PC-3 (cell line): ENCODE measurements around the gene PDIA6.

Experiments
- CTCF ChIP-seq: fragments of 300-600 bp; sonication (generic); conservative IDR thresholded peaks from 2 replicates; pipeline ENCODE4 v1.5.1; 2017; ENCODE audit warnings: antibody characterized with exemption, low read depth, mild to moderate bottlenecking, low read length
- EZH2 ChIP-seq: fragments of 300-600 bp; sonication (generic); IDR thresholded peaks from one replicate; pipeline ENCODE4 v1.6.1; 2017; ENCODE audit warnings: antibody characterized with exemption, mild to moderate bottlenecking, low read length; ENCODE audit not compliant: unreplicated experiment

- TF ChIP-seq EZH2, result no peak
- TF ChIP-seq CTCF, result no peak
Observed at GRCh38 chr2:10861765-10862164, 49.2 kb upstream of the PDIA6 start.
